DMS114 treated with DMSO at 0.1 percent for 48 hours (cell line): ENCODE measurements around the gene BRINP2.

Experiments used
- DNase-seq: peaks from one replicate; lab custom pipeline; 2025; ENCODE audit not compliant: unreplicated experiment; lab: John Stamatoyannopoulos, UW

Gene BRINP2

DNA sequence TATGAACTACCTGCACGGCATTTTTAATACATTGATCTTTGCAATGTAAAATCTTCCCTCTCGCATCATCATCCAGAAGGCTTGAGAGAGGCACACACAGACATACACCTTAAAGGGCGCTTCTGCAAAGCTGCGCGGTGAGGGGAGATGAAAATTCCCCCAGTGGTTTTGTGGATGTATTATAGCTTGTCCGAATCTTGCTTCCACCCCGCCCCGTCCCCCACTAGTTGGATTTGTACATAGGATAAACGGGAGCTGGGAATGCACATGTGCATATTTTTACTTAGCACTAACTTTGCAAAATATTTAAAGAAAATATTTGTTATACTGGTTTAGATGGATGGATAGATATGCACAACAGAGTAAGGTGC is 5.7 kb upstream of the BRINP2 start:
- DNase-seq = no peak

DNA sequence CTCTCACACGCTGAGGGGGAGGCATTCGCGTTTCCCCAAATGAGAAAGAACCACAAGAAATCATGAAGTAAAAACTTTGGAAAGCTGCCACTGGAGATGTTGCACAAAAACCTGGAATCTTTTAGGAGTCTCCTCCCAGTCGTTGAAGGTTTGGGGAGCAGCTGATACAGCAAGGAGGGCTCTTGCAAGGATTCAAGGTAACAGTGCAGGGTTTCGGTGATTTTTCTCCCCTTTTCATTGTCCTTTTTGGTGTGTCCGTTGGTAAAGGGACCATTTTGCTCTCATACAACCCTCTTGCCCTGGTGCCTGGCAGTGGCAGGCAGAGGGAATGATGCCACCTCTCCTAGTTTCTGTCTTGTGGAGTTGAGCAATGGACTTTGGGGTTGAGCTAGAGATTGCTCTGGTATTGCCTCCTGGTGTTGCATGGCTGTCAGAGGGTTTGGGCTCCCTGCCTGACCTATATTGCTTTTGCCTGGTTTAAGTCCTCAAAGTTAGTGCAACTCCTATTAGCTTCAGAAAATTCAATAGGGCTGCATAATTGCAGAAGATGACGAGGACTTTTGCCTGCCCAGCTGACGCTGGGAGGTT is 872 bp downstream of the BRINP2 start:
- no peak for DNase-seq

DNA sequence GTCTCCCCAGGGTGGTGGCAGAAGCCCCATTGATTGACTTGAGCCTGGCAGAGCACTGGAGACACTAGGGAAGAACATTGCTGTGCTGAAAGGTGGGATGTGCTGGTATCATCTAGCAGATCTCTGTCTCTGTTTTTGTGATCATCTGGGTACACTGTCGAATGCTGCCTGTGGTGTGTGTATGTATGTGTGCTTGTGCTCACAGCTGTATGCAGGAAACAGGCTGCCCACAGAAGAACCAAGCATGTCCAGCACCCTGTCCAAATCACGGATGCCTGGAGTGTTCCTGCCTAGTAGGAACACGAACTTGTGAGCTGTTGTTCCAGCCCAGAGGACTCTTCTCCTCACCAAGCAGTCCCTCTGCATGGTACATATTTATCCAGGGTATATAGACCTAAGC is 1.5 kb downstream of the BRINP2 start:
- DNase-seq = no peak

DNA sequence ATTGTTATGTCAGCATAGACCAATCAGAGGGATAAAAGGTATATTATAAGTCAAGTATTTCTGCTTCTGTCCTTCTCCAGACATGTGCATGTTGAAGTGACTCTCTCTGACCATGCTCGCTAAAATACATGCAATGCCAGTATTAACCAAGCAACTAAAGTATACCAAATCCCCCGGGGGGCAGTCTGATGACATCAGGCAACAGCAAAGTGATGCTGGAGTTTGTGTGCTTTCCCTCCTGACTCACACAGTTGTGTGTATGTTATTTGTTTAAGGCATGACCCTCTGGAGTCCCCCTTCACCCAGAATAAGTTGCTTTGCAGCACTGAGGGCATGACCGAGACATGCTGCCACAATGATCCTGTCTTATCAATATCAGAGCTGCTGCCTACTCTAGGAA is 2.1 kb downstream of the BRINP2 start:
- DNase-seq = no peak

DNA sequence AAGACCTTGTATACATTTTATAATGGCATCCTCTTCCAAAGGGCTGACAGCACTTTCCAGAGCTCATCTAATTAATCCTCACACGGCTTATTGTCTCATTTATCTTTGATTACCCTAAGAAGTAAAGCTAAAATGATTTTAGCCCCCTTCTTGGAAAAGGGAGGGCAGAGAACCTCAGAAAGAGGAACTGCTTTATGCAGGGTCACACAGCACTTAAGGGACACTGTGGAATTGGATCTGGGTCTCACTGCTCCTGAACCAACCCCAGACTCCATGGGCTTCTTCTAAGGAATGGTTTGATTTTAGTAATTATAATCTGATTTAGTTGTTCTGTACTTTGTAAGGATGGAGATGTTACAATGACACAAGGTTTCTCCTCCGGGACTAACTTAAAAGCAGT is 3.2 kb downstream of the BRINP2 start:
- DNase-seq = no peak

DNA sequence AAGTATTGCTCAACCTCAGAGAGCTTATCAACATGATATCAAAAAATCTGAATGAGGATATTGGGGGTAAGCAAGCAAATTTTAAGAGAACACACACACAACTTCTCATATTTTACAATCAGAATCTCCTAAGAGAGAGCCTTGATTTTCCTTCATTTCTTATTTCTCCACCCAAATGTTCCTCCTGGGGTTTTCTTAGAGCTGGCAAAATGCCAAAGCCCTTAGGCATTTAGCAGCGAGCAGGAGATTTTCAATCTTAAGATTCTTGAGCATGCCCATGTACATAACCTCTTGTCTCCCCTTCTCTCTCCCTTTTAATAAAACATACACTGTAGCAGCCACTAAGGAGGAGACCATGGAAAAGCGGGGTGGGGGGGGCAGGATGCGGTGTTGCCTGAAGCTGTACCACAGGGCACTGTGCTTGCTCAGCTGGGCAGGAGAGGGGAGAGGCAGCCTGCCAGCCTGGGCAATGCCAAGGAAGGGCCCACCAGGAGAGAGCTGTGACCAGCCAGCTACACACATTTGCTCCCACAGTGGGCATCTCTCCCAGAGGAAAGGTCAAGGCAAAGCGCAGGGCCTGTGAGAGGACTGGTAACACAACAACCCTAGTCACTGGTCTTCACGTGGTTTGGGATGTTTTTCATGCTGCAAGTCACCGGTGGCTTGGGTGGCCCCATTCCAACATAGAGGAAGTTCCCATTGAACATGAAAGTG is 4.3 kb downstream of the BRINP2 start:
- no peak for DNase-seq

DNA sequence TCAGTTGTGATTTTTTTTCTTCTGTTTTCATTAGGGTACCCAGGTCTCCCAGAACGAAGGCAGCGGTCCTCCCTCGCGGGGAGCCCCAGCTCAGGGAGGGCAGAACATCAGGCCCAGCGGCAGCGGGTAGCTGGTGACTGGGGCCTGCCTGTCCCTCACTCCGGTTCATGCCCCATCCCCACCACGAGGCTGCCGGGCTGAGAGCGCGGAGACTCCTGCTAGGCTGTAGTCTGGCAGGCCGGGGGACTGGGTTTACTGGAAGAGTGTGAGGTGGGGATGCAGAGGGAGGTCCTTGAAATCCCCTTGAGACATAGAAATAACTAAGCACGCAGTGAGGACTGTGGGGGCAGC is 10.5 kb downstream of the BRINP2 start:
- no peak for DNase-seq

DNA sequence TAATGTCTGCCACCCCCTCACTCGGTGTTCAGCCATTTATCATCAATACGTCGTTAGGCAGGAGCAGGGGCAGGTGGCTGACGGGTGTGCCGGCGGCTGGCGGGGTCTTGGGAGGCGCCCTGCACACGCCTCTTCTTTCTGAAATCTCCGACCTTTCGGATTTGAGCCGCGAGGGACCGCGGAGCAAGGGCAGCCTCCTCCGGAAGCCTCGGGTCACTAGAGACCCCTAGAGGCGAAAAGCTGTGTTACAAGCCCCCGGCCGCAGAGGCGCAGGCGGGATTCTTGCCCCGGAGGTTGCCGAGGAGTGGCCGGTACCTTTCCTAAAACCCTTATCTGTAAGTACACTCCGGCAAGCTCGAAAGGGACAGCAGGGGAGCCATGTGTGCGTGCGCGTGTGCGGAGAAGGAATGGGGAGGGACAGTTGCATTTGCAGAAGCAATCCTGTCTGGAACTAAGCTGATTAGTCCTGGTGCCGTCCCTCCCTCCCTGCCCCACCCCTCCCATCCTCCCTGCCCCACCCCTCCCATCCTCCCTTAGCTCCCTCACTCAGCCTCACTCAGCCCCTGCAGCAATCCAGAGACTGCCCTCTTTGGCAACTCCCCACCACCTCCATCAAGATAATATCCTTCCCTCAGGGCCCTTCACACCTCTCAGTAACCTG is 11.0 kb downstream of the BRINP2 start:
- peak; percentile 30 for DNase-seq

DNA sequence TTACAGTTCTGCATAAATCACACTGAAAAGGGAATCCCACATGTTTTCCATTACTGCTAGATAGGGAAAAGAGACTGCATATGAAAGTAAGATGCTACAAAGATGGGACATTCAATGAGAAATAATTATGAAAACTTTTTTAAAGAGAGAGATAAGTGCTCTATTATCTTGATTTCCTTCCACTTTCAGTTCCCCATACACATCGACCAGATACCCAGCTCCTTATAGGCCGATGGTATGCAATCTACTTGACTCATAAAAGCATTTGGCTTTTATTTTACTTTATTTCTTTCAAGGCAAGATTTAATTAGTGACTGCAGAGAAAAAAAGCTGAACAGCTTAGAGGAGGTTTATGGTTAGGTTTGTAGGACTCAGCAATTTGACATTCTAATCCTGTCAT is 13.1 kb downstream of the BRINP2 start:
- no peak for DNase-seq

DNA sequence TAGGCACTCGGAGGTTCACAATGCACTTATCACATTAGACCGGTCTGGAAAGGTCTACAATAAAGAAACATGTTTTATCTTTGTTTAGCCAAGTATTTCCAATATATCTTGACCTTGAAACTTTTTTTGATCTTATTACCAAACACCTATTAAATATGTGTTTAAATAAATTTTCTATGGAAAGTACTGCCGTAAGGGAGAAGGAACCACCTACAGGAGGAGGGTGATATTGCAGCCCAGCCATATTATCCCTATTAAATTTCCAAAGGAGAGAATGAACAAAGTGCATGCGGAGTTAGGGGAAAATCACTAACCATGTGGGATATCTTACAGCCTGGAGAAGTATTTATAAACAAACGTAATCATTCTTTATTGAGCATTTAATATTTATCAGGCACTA is 14.5 kb downstream of the BRINP2 start:
- DNase-seq = no peak

DNA sequence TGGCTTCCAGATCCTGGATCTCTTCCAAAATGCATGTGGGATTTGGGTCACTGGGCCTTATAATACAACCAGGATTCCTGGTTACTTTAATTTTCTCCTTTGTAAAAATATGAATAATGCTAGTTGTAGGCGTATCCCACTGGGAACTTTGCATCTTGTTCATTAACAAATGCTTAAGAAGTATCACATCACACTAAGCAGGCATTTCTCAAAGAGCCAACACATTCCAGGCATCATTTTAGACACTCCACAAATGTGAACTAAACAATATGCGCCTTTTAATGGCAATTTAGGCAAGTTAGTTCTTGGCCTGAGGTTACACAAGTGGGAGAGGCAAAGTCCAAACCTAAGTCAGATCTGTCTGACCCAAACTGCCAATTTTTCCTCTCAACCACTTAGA is 15.9 kb downstream of the BRINP2 start:
- no peak for DNase-seq

DNA sequence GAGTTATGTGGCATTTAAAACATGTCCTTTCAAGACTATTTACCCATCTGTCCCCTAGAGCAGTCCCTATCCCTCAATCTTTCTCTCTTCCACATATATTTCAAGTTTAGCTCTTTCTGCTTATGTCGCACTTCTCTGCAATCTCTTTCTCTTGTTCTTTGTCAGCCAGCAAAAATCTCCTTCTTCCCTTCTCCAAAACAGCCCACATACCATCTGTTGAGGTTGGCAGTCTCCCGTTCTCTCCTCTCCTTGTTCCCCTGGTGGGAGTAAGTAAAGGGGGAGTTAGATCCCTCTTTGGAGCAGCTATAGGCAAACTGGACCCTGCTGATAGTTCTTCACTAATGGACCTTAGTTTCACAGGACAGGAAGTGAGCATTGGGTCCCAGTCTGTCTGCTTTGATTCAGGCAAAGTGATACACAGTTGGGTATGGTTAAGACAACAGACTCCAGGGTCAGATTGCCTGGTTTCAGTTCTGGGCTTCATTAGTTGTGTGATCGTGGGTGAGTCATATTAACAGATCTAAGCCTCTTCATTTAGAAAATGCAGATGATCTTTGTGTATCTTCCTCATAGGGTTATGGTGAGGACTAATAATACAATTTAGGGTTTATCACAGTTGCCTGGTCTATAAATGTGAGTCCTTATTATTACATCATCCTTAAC is 19.7 kb downstream of the BRINP2 start:
- DNase-seq = no peak

DNA sequence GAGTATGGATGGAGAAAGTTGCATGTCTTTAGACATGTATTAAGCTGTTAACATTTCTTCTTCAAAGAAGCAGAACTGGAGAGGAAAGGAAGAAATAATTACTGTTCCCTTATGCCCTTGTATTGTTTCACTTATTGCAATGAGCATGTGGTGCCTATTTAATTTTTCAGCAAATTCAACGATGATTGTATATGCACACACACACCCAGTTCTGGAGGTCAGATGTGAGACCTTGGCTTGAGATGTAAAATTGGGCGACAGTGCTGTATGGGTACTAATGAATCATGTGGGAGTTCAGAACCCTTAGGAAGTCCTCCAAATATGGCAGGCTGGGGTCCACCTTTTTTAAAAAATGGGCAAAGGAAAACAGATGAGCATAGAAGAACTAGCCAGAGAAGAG is 27.5 kb downstream of the BRINP2 start:
- no peak for DNase-seq

DNA sequence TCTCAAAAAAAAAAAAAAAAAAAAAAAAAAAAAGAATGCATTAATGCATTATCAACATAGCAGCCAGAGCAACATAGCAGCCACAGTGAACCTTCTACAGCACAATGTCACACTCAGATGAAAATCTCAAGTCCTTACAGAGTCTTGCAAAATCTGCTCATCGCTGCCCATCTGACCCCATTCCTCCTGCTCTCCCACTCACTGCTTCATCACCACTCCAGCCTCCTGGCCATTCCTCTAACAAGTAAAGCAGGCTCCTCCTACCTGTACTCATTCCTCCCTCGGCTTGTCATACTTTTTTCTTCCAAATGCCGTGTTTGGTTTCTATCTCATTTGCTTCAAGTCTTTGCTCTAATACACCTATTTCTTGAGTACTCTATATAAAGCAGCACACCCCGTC is 29.5 kb downstream of the BRINP2 start:
- DNase-seq = no peak

DNA sequence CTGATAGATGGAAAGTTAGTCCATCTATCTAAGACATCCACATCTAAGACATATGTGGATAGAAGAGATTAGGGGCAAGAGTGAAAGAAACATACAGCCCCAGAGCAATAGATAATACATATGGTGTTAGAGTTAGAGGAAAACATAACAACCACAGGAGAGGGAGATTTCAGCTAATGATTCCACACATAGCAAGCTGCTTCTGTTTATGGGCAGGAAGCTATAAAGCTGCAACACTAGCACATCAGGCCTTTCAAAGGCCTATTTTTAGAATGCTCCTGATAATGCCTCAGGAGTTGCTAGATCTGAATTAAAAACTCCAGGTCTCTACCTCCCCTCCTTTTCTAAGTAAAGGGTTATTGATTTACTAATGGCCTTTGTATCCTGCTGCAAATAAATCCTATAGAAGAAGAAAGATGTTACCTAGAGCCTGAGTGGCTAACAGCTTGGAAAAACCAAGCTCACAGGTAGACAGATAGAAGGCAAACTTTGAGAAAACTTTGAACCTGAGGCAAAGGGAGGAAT is 36.1 kb downstream of the BRINP2 start:
- no peak for DNase-seq

DNA sequence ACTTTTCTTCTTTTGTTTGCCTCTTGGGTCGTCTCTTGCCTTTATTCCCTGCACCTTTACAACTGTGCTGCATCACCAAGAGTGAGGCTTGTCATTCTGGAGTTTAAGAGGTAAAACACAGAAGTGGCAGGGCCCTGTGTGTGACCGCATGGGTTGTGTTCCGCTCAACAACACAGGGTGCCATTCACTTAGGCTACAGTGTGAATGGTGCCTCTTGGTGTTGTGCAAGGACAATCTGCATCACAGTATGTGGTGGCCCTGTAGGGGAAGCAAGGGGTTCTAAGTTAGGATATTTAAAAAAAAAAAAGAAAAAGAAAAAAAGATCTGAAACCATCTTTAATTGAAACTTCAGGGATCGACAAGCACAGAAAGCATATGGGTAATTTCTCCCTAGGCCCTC is 38.2 kb downstream of the BRINP2 start:
- no peak for DNase-seq

DNA sequence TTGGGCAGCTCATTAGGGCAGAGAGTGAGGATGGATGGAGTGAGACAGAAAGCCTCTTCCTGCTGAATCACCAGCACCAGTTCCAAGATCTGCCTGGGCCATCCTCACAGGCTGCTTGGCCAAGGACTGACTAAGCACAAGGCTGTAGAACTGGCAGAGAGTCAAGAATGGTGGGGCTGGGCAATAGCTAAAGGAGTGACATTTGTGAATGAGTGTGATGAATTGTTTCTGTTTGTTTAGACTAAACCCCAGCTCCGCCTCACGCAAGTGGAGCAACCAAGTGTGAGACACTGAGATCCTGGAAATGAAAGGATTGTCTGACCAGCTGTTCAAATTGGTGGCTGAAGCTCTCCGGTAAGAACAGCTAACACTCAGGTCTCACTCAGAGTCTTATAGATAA is 38.6 kb downstream of the BRINP2 start:
- DNase-seq = no peak

DNA sequence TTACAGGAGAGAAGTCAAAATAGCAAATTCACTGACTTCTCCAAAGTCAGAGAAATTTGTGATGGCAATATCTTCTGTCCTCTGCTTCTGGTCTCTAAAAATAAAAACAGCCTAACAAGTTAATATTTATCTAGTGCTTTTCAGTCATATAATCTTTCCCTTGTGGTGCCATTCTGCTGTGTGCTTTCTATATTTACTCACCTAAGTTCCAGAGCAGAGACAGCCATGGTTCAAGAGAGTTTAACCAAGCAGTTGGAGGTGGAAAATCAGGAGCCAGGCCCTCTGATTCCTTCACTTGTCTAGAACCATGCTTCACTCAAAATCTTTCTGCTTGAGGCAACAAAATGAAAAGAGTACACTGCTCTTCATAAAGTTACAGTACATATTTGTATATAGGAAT is 39.3 kb downstream of the BRINP2 start:
- no peak for DNase-seq

DNA sequence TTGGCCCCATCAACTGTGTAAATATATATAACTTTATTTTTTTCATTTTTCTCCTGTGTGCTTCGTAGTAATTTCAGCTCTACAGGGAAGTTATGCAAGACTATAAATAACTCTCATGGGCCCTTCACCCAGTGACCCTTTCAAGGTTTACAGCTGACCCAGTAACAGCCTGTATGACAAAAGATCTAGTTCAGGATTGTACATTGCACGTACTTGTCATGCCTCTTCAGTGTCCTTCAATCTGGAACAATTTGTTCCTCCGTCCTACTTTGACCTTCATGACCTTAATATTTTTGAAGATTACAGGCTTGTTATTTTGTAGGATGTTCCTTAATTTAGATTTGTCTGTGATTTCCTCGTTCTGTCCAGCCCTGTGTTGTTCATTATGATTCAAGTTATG is 40.5 kb downstream of the BRINP2 start:
- no peak for DNase-seq

DNA sequence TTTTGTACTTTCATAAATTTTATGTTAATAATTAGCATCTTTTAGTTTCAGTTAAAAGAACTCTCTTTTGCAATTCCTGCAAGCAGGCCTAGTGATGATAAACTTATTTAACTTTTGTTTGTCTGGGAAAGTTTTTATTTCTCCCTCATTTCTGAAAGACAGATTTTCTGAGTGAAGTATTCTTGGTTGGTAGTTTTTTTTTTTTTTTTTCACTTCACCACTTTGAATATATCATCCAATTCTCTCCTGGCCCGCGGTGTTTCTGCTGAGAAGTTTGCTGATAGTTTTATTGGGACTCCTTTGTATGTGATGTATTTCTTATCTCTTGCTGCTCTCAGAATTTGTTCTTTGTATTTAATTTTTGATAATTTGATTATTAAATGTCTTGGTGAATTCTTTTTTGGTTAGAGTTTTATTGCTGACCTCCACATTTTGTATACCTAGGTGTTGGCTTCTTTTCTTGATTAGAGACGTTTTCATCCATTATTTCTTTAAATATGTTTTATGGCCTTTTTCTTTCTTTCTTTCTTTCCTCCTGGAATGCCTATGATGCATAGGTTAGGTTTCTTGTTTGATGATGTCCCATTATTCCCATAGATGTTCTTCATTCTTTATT is 45.9 kb downstream of the BRINP2 start:
- no peak for DNase-seq

DNA sequence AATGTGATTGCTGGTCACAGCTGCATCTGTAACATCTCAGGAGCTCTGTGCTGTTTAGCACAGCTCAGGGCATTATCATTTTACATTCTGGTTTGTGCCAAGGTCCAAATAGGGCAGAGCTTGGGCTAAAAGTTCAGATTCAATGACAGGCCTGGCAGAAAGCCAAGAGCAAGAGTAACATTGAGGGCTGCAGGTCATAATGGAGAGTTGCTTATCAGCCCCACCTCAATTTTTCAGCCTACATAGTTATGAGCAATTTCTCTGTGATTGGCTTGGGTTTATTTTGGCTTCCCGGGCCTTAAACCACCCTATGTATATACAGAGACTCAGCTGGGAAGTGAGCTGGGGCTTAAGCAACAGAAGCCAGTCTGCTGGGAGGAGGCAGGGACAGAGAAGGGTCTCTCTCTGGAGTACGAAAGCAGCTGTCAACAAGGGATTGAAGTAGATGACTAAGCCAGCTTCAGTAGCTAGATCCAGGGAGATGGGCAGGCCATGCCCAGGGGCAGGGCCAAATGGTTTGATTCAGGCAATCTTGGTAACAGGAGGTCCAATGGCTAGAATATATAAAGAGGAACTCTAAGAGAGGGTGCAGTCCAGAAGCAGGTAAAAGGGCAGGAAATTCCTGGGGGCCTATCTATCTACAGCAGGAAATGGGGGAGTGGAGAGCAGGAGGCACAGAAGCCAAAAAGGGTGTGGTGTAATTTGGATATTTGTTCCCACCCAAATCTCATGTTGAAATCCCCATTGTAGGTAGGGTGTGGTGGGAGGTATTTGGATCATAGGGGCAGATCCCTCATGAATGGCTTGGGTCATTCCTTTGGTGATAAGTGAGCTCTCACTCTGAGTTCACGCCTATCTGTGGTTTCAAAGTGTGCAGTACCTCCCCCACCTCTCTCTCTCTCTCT is 49.0 kb downstream of the BRINP2 start:
- no peak for DNase-seq
